HG03045 (cell line): ENCODE results near the gene CDS2.
A peak's percentile ranks its signal among the peaks of the same experiment; 100 is the strongest.

Experiments
- ATAC-seq: cut with Tn5 transposase; IDR thresholded peaks from one replicate; pipeline ENCODE4 v1.9.1; 2021; ENCODE audit warnings: mild to moderate bottlenecking, moderate library complexity; ENCODE audit not compliant: unreplicated experiment

CDS2 gene

DNA sequence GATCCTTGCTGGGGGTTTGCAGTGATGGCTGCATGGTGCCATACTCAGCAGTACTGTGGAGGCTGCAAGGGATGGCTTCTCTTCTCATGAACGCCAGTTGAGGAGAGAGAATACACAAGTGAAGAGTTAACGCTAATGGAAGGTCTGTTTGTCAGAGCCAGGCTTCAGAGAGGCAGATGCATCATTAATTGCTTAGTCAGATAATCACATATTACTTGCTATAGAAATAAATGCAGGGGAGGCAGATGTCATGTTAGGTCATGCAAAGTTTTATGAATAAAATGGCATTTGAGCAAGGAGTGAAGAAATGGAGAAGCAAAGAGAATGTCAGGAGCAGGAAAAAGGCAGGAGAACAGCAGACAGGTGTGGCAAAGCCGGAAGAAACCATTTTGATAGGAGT is 51.2 kb downstream of the CDS2 start:
- ATAC-seq, result no peak

GRCh38 chr20:5180421-5180820 is 53.6 kb downstream of the CDS2 start:
- ATAC-seq, result no peak

DNA sequence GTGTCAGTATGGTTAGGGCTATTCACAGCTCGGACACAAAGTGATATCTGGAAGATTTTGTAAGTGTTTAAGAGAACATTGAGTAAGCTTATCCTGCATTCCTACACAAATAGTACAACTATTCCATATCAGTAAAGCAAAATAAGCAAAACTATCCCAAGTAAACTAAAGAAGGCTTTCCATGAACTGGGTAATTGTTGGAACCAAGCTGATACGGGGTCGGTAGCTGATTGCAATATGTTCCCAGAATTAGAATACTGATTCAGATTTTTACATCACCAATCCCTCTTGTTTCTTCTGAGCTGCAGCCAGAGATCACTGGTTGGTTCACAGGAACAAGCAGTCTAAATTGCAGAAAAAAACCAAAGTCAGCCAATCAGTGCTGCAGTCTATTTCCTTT is 54.1 kb downstream of the CDS2 start:
- ATAC-seq, result no peak

DNA sequence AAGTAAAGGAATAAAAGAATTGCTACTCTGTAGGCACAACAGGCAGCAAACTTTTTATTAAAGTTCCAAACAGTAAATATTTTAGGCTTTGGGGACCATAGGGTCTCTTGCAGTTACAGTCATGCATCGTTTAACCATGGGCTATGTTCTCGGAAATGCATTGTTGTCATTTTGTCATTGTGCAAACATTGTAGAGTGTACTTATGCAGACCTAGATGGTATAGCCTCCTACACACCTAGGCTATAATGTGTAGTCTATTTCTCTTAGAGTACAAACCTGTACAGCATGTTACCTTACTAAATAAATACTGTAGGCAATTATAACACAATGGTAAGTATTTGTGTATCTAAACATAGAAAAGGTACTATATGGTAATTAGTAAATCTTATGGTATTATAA is 54.7 kb downstream of the CDS2 start:
- ATAC-seq, result no peak

DNA sequence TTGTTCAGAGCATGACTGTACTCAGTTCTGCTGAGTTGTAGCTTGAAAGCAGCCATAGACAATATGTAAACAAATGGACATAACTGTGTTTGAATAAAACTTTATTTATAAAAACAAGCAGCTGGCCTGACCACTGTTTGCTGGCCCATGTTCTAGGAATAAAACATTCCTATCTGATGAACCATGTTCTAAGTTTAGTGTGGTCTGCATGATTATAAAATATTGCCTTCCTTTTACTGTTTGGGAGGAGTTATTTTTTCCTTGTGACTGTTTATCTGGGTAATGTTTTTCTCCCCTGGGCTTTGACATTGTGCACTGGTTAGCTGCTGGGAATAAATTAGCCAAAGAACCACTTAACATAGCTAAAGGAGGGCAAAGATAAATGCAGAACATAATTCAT is 55.1 kb downstream of the CDS2 start:
- ATAC-seq, result no peak

DNA sequence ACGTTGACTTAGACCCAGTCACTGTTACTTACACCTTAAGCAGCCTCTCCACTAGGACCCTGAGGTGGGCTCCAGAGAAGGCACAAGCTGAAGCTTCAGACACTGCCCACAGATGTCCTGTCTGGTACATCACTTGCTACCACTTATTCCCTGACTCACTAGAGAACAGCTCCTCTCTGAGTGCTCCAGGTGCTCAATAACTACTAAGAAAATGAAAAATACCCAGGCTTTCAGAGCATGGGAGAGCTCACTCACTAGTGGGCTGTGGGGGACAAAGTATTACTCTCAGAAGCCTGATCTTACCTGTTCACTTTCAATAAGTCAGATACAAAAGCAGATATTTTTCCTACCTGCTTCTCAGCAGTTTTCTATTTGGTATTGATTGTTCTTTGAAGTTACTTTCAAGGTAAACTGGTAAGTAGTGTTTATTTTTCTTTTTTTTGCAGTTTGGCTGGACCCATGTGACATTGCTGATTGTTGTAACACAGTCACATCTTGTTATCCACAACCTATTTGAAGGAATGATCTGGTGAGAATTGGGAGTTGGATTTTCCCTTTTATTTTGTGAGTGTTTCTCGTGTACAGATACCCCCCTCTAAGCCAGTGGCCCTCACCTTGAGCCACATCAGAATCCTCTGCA is 55.9 kb downstream of the CDS2 start:
- ATAC-seq, result no peak

DNA sequence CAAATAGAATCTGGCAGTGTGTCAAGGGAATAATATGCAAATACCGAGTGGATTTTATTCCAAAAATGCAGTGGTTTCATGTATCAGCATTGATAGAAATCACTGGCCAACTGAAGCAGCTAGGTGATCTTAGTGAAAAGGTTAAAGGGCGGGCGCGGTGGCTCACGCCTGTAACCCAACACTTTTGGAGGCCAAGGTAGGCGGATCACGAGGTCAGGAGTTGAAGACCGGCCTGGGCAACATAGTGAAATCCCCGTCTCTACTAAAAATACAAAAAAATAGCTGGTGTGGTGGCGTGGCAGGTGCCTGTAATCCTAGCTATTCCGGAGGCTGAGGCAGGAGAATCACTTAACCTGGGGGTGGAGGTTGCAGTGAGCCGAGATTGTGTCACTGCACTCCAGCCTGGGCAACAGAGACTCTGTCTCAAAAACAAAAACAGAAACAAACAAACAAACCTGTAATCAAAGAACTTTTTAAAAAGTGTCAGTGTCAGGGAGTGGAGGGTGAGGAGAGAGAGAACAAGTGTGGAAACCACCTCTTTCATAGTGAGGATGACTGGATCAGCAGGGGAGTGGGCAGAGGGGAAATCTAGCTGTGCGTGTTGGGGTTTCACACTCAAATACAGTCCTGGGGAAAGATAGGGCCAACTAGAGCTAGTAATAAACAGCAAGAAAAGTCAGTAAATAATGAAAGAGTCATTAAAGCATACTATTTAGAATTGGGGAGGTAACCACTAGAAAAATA is 57.1 kb downstream of the CDS2 start:
- no peak for ATAC-seq

DNA sequence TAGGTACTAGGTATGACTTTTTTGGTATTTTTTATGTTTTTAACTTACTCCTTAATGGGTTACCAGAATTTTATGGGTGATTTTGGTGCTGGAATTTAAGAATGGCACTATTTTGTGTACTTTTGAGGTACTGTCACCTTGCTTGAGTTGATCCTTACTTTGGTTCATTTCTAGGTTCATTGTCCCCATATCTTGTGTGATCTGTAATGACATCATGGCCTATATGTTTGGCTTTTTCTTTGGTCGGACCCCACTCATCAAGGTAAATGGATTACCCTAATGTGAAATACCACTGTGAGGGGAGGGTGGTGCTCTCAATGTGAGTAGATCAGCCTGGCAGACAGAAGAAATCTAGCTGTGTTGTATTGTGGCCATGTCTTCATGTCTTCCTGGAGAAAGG is 57.9 kb downstream of the CDS2 start:
- no peak for ATAC-seq

- no peak for ATAC-seq
These were observed 60.3 kb downstream of the CDS2 start for GRCh38 chr20:5187122-5187521.

- ATAC-seq, result no peak
These were observed 61.9 kb downstream of the CDS2 start for GRCh38 chr20:5188736-5189135.

DNA sequence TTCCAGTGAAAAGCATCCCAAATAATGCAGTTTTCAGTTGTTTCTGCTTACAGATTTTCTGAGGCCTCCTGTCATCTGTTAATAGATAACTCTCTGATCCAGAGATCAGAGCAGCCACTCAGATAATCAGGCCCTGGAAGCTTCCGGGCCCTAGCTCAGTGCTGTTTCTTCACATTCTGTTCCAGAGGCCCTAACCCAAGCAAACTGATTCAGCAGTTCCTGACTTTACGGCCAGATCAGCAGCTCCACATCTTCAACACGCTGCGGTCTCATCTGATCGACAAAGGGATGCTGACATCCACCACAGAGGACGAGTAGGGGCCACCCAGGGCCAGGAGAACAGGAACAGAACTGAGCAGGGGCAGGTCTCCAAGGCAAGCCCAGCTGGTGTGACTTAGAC is 63.1 kb downstream of the CDS2 start:
- ATAC-seq, result no peak

GRCh38 chr20:5190444-5190843 is 63.6 kb downstream of the CDS2 start:
- ATAC-seq, result no peak

DNA sequence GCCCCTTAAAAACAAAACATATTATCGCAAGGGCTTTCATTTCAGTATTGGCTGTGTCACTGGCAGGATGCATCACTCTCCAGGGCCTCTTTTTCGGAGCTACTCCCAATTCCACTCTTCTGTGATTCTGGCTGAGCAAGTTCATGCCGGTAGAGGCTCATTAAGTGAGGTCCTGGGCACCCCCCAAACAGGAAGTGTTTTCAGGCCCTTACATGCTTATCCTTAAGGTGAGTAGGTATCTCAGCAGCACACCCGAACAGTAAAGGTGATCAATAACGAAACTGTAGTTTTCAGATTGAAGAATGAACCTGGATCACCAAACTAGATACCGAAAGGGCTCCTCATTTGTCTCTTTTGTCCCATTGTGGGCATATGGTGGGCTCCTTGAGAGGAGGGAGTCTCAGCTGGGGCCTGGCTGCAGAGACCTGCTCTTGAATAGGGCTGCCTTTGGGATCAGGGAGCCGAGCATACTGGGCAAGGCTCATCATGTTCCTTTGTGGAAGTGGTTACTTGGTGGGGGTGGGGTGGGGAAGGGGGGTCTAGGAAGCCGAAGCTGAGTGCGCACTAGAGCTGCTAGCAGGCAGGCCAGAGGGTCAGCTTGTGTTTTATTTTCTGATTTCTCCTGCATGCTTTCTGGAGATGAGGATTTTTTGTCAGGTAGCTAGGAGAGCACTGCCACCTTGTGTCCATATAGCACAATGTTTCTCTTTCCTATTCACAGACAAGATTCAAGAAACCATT is 65.2 kb downstream of the CDS2 start:
- ATAC-seq, result peak; percentile 42

DNA sequence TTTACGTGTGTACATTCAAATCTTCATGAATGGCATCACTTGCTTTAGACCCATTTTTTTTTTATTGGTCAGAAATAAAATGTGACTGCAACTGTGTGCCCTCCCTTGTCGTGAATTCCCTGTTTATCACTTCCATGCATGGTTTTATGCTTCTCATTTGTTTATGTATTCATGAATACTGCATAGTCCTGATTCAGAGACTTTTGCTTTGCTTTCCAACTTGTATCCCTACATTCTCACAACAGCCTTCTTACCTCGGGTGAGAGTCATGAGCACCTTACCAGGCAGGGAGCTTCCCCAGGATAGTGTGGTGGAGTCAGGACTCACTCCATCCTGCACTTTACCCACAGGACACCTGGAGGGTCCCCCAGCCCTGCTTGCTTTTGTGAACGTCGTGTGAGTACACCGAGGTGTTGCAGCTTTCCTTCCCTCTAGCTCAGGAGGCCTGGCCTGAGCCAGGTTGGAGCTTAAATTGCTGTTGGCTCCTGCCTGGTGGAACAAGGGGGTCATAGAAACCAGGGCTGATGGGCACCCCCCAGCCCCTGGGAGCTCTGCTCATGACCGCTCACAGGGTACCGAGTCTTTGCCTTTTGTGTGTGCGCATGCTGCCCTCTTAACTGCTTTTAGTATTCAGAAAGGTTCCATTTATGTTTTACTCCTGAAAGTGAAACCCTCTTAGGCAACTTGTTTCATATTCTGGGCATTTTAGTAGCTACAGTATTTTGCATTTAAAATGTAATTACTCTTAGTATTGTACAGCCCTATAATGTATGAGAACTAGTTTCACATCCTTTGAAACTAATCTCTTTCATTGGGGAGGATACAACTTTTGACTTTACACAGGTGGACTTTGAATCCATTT is 66.0 kb downstream of the CDS2 start:
- no peak for ATAC-seq

- ATAC-seq, result no peak
These were observed 68.8 kb downstream of the CDS2 start for GRCh38 chr20:5195655-5196054.

DNA sequence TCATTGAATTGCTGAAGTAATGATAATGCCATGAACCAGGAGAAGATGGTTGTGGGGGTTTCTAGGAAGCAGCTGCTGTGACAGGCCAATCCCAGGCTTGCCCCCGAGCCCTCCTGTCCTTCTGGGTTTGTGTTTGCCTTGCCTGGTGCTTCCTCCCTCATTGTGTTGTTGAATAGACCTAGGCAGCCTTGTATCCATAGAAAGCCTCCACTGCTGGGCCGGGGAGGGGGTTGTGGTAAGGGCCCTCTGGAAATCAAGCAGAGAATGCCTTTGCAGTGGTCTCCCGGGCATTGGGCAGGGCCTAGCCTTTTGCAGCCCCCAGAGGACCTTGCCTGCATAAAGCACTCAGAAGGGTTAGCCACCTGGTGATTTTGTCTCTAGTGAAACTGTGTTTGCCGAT is 69.3 kb downstream of the CDS2 start:
- ATAC-seq, result no peak

DNA sequence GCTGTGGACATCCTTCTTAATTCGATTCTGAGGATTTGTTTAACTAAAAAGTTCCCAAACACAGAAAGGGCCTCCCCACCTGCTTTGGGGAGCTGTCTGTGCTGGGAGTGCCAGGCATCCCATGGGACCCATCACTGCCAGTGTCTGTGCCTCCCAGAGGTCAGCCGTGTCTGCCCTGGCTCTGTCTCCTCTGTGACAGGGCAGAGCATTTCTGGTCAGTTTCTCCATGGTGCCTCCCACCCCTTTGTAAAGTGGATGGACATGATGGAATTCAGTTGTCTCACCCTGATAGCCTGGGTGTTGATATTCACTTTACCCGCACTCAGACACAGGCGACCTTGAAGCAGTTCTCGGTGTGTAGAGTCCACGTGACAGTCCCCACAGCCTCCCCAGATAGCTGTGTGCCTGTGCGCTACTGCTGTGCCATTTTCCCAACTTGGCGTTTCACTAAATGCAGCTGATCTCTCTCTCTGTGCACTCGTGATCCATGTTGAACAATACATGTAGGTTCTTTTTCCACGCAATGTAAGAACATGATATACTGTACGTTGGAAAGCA is 70.5 kb downstream of the CDS2 start:
- ATAC-seq, result no peak

DNA sequence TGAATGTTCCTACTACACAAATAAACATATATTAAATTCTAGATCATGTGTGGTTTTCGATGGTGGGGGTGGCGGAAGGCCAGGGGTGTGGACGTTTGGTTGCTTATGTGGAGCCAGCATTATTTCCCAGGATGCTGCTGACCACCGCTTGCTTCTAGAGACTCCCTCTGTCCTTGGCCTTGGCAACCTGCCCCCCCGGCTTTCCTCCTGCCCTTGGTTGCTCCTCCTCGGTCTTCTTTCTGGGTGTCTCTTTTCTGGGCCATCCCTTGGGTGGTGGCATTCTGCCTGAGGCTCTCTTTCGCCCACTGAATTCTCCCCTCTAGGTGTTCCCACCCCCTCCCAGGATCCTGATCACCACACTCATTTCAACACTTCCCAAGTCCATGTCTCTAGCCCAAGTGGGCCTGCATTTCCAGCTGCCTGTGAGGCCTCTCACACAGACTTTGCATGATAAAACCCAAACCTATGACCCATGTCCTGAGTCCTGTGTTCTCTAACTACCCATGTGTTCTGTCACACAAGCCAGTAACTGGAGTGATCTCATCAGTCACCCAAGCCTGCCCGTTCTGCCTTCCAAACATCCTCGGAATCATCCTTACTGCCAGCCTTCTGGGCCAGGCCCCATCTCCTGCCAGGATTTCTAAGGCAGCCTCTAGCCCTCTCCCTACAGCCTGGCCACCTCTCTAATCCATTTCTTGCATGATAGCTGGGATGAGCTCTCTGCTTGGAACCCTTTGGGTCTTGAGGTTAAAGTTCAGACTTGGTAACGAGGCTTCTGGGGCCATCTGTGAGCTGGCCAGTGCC is 71.2 kb downstream of the CDS2 start:
- ATAC-seq, result no peak

- no peak for ATAC-seq
These were observed 71.8 kb downstream of the CDS2 start for GRCh38 chr20:5198651-5198924.

DNA sequence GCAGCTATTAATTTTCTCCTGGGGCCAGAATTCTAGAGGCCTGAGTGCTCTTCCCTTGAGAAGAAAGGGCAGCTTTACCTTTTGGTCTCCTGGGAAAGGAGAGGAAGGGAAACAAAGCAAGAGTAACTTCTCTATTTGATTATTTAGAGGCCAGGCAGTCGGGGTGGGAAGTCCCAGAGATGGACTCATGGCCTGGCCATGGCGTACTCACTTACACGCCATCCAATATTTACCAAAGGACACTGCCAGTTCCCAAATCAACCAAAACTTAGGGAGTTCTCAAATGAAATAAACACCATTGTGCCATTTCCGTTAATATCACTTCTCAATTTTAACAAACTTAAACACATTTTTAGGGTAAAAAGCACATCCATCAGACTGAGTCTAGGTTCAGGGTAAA is 76.6 kb downstream of the CDS2 start:
- no peak for ATAC-seq
